Prostate gland (tissue), 1 donor: Measurements from ENCODE around the gene A1BG.

ENCODE experiments used
- POLR2A ChIP-seq: fragments of 450-650 bp; IDR thresholded peaks from one replicate; pipeline ENCODE4 v1.6.1; 2016; ENCODE audit warnings: antibody characterized with exemption, mild to moderate bottlenecking
- POLR2AphosphoS5 ChIP-seq: sonication (generic); formaldehyde crosslinking; IDR thresholded peaks from one replicate; pipeline ENCODE4 v1.6.1; 2017; ENCODE audit warnings: antibody characterized with exemption

DNA sequence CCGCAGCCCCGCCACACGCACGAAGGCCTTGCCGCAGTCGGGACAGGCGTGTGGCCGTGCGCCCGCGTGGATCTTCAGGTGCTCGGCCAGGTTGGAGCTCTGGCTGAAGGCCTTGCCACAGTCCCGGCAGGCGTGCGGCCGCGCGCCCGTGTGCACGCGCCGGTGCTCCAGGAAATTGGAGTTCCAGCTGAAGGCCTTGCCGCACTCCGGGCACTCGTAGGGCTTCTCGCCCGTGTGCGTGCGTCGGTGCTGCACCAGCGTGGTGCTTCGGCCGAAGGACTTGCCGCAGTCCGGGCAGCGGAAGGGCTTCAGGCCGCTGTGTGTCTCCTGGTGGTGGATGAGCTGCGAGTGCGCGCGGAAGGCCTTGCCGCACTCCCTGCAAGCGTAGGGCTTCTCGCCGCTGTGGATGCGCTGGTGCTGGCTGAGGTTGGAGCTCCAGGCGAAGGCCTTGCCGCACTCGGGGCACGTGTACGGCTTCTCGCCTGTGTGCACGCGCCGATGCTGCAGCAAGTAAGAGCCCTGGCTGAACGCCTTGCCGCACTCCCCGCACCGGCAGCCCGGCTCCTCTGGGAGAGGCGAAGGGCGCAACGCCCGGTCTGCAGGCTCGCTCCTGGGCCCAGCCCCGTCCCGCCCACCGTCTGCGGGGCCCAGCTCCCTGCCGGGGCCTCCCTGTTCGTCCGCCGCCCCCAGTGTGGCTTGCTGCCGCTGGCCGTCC lies 3.6 kb upstream of the A1BG start:
- no peak for TF ChIP-seq POLR2A
- TF ChIP-seq POLR2AphosphoS5 = no peak
